SU-DHL-6 (cell line): Measurements from ENCODE around the gene SLC6A5.

Source experiments
- H2AFZ ChIP-seq: fragments of 200-600 bp; sonication (generic); 2 replicates; pipeline ENCODE4 v1.6.1; 2014; ENCODE audit warnings: low read depth, mild to moderate bottlenecking, moderate library complexity, mixed read lengths, antibody characterized with exemption, low read length; ENCODE audit not compliant: severe bottlenecking
- H3F3A ChIP-seq: fragments of 200-600 bp; shearing (Covaris generic); 2 replicates; pipeline ENCODE4 v1.6.0; 2016; ENCODE audit warnings: antibody characterized with exemption, mild to moderate bottlenecking; ENCODE audit not compliant: insufficient read depth
- H3K27ac ChIP-seq: fragments of 200-600 bp; sonication (generic); 2 replicates; pipeline ENCODE4 v1.5.1; 2016; ENCODE audit warnings: low read depth, mild to moderate bottlenecking, low read length, moderate library complexity, mixed read lengths
- H3K27me3 ChIP-seq: fragments of 200-600 bp; sonication (generic), shearing (Covaris generic); 2 replicates; pipeline ENCODE4 v1.6.0; 2014; ENCODE audit warnings: mild to moderate bottlenecking, low read length
- H3K36me3 ChIP-seq: fragments of 200-600 bp; sonication (generic); 2 replicates; pipeline ENCODE4 v1.6.1; 2014; ENCODE audit warnings: mild to moderate bottlenecking, low read length, mixed read lengths
- H3K4me2 ChIP-seq: fragments of 300-600, 200-600 bp; shearing (Covaris generic), sonication (generic); 2 replicates; pipeline ENCODE4 v1.6.0; 2014; ENCODE audit warnings: low read length, low read depth, mild to moderate bottlenecking; ENCODE audit not compliant: poor library complexity, severe bottlenecking
- H3K4me3 ChIP-seq: fragments of 200-600 bp; sonication (generic); 2 replicates; pipeline ENCODE4 v1.5.1; 2014; ENCODE audit warnings: antibody characterized with exemption, low read length, mild to moderate bottlenecking, mixed read lengths; ENCODE audit not compliant: insufficient read depth, poor library complexity, severe bottlenecking
- H3K79me2 ChIP-seq: fragments of 200-600 bp; sonication (generic); 2 replicates; pipeline ENCODE4 v1.6.1; 2014; ENCODE audit warnings: mild to moderate bottlenecking, low read length, moderate library complexity; ENCODE audit not compliant: insufficient read depth
- H3K9ac ChIP-seq: fragments of 200-600 bp; sonication (generic); 2 replicates; pipeline ENCODE4 v1.7.0; 2014; ENCODE audit warnings: mild to moderate bottlenecking, low read length
- H3K9me2 ChIP-seq: fragments of 200-600 bp; sonication (generic); replicated peaks from 2 replicates; pipeline ENCODE4 v1.6.1; 2014; ENCODE audit warnings: low read length; ENCODE audit not compliant: insufficient read depth
- H3K9me3 ChIP-seq: fragments of 200-600 bp; sonication (generic); 2 replicates; pipeline ENCODE4 v1.6.1; 2014; ENCODE audit warnings: low read length, mixed read lengths; ENCODE audit not compliant: insufficient read depth
- H4K20me1 ChIP-seq: fragments of 200-600 bp; sonication (generic); 2 replicates; pipeline ENCODE4 v1.6.1; 2014; ENCODE audit warnings: low read depth, mild to moderate bottlenecking, antibody characterized with exemption, low read length, moderate library complexity, mixed read lengths
- CTCF ChIP-seq: fragments of 200-600 bp; sonication (generic); IDR thresholded peaks from one replicate; pipeline ENCODE4 v1.5.1; 2017; ENCODE audit warnings: antibody characterized with exemption, mild to moderate bottlenecking, low read length, moderate library complexity; ENCODE audit not compliant: insufficient read depth, poor library complexity, severe bottlenecking
- EZH2phosphoT487 ChIP-seq: fragments of 200-600 bp; sonication (generic), shearing (Covaris generic); conservative IDR thresholded peaks from 2 replicates; pipeline ENCODE4 v1.6.1; 2018; ENCODE audit warnings: mild to moderate bottlenecking, antibody characterized with exemption, low read length, moderate library complexity, mixed read lengths

The SLC6A5 gene

GRCh38 chr11:20638074-20638473, 38.7 kb downstream of the SLC6A5 start:
- H2AFZ ChIP-seq = no peak overlapping the region
- no peaks in the 10 kb centered on the region for H3K9me2 ChIP-seq
- H3K4me2 ChIP-seq = no peak overlapping the region
- no peaks in the 10 kb centered on the region for H3K9me3 ChIP-seq
- H3K27me3 ChIP-seq = no peaks in the 10 kb centered on the region
- no peak overlapping the region for H3K9ac ChIP-seq
- H3K27ac ChIP-seq = no peak overlapping the region
- no peaks in the 10 kb centered on the region for H4K20me1 ChIP-seq
- no peaks in the 10 kb centered on the region for H3K36me3 ChIP-seq
- TF ChIP-seq EZH2phosphoT487 (no peak), CTCF (no peak)
- no peaks in the 10 kb centered on the region for H3K79me2 ChIP-seq
- H3F3A ChIP-seq = no peaks in the 10 kb centered on the region
- no peak overlapping the region for H3K4me3 ChIP-seq

- H4K20me1 ChIP-seq = no peaks in the 10 kb centered on the region
- H3K9me3 ChIP-seq = no peaks in the 10 kb centered on the region
- H3K79me2 ChIP-seq = no peaks in the 10 kb centered on the region
- H3K36me3 ChIP-seq = no peaks in the 10 kb centered on the region
- no peak overlapping the region for H2AFZ ChIP-seq
- H3K27me3 ChIP-seq = no peaks in the 10 kb centered on the region
- TF ChIP-seq CTCF = no peak
- no peak for TF ChIP-seq EZH2phosphoT487
- no peak overlapping the region for H3K4me3 ChIP-seq
- H3F3A ChIP-seq = no peaks in the 10 kb centered on the region
- no peak overlapping the region for H3K9ac ChIP-seq
- H3K9me2 ChIP-seq = no peaks in the 10 kb centered on the region
- H3K4me2 ChIP-seq = no peak overlapping the region
- H3K27ac ChIP-seq = no peak overlapping the region
These were observed 40.3 kb downstream of the SLC6A5 start for GRCh38 chr11:20639688-20640087.

GRCh38 chr11:20640401-20640800, 41.0 kb downstream of the SLC6A5 start:
- no peaks in the 10 kb centered on the region for H3K9me2 ChIP-seq
- no peaks in the 10 kb centered on the region for H3K79me2 ChIP-seq
- H3F3A ChIP-seq = no peaks in the 10 kb centered on the region
- no peak overlapping the region for H3K4me3 ChIP-seq
- no peaks in the 10 kb centered on the region for H3K9me3 ChIP-seq
- no peaks in the 10 kb centered on the region for H3K27me3 ChIP-seq
- H3K9ac ChIP-seq = no peak overlapping the region
- H2AFZ ChIP-seq = no peak overlapping the region
- no peak overlapping the region for H3K4me2 ChIP-seq
- H4K20me1 ChIP-seq = no peaks in the 10 kb centered on the region
- no peaks in the 10 kb centered on the region for H3K36me3 ChIP-seq
- H3K27ac ChIP-seq = no peak overlapping the region
- TF ChIP-seq CTCF (no peak), EZH2phosphoT487 (no peak)
